CD8-positive, alpha-beta memory T cell (primary cell): ENCODE results near the gene DGKB. TPM values are rescaled to one million over a fixed set of nuclear protein-coding genes. Genes with fewer than 3 reads are reported as not detected.

Source experiments
- CTCF ChIA-PET: fragments of 350-600 bp; sonication (Branson Sonifier 250); formaldehyde crosslinking; loops from one replicate; lab custom pipeline; 2021; ENCODE audit warnings: antibody characterized with exemption; lab: Charles Lee
- POLR2A ChIA-PET: fragments of 350-600 bp; sonication (Branson Sonifier 250); formaldehyde crosslinking; loops from one replicate; lab custom pipeline; 2021; ENCODE audit warnings: antibody characterized with exemption; lab: Charles Lee
- DNase-seq, 5 donors: peaks; one replicate each; pipeline versions ENCODE4 v3.0.0 to v3.0.0-alpha.2; 2020 to 2022; ENCODE audit warnings: mixed read lengths in 1 of 5
- H3K27ac ChIP-seq: one replicate; pipeline ENCODE4 v1.7.0; 2013; ENCODE audit warnings: low read depth, mild to moderate bottlenecking, low read length, moderate library complexity
- H3K27me3 ChIP-seq: 2 replicates; pipeline ENCODE4 v1.7.0; 2013; ENCODE audit warnings: low read length, mild to moderate bottlenecking; ENCODE audit not compliant: insufficient read depth, poor library complexity, severe bottlenecking
- H3K36me3 ChIP-seq: 2 replicates; pipeline ENCODE4 v1.7.0; 2013; ENCODE audit warnings: mild to moderate bottlenecking, low read length, moderate library complexity; ENCODE audit not compliant: insufficient read depth
- H3K4me1 ChIP-seq: 2 replicates; pipeline ENCODE4 v1.7.0; 2013; ENCODE audit warnings: mild to moderate bottlenecking, low read length, moderate library complexity; ENCODE audit not compliant: insufficient read depth
- H3K4me3 ChIP-seq: 2 replicates; pipeline ENCODE4 v1.7.0; 2013; ENCODE audit warnings: mild to moderate bottlenecking, low read length
- H3K9me3 ChIP-seq: 2 replicates; pipeline ENCODE4 v1.7.0; 2013; ENCODE audit warnings: mild to moderate bottlenecking, low read length
- H3K27ac Mint-ChIP-seq, 8 donors: one replicate each; pipeline ENCODE4 v1.8.0; 2020 to 2021; ENCODE audit warnings: mixed read lengths in 8 of 8, mild to moderate bottlenecking in 6 of 8, inconsistent platforms in 3 of 8, moderate library complexity in 3 of 8
- H3K27me3 Mint-ChIP-seq, 2 donors: one replicate each; pipeline ENCODE4 v1.8.0; 2020 to 2021; ENCODE audit warnings: mixed read lengths in 2 of 2, mild to moderate bottlenecking in 1 of 2, moderate library complexity in 1 of 2
- H3K36me3 Mint-ChIP-seq, 3 donors: one replicate each; pipeline ENCODE4 v1.8.0; 2020 to 2021; ENCODE audit warnings: mixed read lengths in 3 of 3, inconsistent platforms in 1 of 3, mild to moderate bottlenecking in 1 of 3
- H3K4me1 Mint-ChIP-seq, 3 donors: one replicate each; pipeline ENCODE4 v1.8.0; 2020 to 2021; ENCODE audit warnings: mixed read lengths in 3 of 3, inconsistent platforms in 1 of 3, mild to moderate bottlenecking in 1 of 3
- H3K4me3 Mint-ChIP-seq, 7 donors: one replicate each; pipeline ENCODE4 v1.8.0; 2020 to 2021; ENCODE audit warnings: mixed read lengths in 7 of 7, mild to moderate bottlenecking in 6 of 7, moderate library complexity in 4 of 7, inconsistent platforms in 2 of 7
- H3K9me3 Mint-ChIP-seq, 5 donors: one replicate each; pipeline ENCODE4 v1.8.0; 2020 to 2022; ENCODE audit warnings: mixed read lengths in 5 of 5, mild to moderate bottlenecking in 3 of 5, moderate library complexity in 2 of 5, inconsistent platforms in 1 of 5
- polyA plus RNA-seq: library from polyadenylated mRNA; unstranded; fragments of 300-500 nt; fragmentation: Illumina TruSeq; gene quantifications from one replicate; pipeline ENCODE4 v1.2.3, GENCODE V29; 2021
- total RNA-seq, 2 experiments: library from RNA; stranded (reverse); gene quantifications; one replicate each; pipeline ENCODE4 v1.2.3, GENCODE V29; 2021

Gene DGKB
- total and polyA plus RNA-seq, 3 experiments from 2014 or later: not detected

DNA sequence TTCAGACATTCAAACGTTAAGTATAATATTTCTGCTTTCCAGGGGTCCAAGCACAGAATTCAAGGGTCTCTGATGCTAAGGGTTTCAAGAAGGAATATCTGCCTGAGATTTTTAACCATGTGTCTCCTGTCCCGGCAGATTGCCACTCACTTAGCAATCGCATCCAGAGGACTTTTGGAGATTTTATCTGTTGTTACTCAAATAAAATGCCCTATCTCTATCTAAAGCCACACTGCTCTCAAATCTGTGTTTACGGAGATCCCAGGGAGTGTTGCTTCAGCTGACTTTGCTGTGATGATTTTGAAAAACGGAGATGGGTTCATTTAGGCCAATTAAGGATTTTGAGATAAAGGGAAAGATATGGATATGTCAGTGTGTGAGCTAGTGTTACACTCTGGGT, 359.9 kb downstream of the DGKB start:
- no peak for DNase-seq
- POLR2A ChIA-PET: no interaction called here
- Histone ChIP-seq H3K27ac (no peak overlapping the region), H3K4me3 (no peak overlapping the region), H3K4me1 (no peaks in the 10 kb centered on the region), H3K9me3 (no peaks in the 10 kb centered on the region), H3K27me3 (no peaks in the 10 kb centered on the region), H3K36me3 (no peaks in the 10 kb centered on the region)
- H3K4me1 Mint-ChIP-seq: no peaks in the 10 kb centered on the region
- CTCF ChIA-PET: no interaction called here
- H3K9me3 Mint-ChIP-seq: no peaks in the 10 kb centered on the region
- no peak overlapping the region for H3K27ac Mint-ChIP-seq
- no peak overlapping the region for H3K4me3 Mint-ChIP-seq
- no peaks in the 10 kb centered on the region for H3K27me3 Mint-ChIP-seq
- no peaks in the 10 kb centered on the region for H3K36me3 Mint-ChIP-seq

- Mint-ChIP-seq H3K4me1 (peaks cover 0 to 2% (median 0%) of the 10 kb centered on the region in 3 donors), H3K36me3 (no peaks in the 10 kb centered on the region), H3K4me3 (no peak overlapping the region), H3K27ac (no peak overlapping the region), H3K9me3 (peaks cover 0 to 2% (median 0%) of the 10 kb centered on the region in 5 donors), H3K27me3 (no peaks in the 10 kb centered on the region)
- no peaks in the 10 kb centered on the region for H3K4me1 ChIP-seq
- CTCF ChIA-PET: no interaction called here
- POLR2A ChIA-PET: no interaction called here
- H3K36me3 ChIP-seq: no peaks in the 10 kb centered on the region
- no peak for DNase-seq
- no peak overlapping the region for H3K27ac ChIP-seq
- no peaks in the 10 kb centered on the region for H3K27me3 ChIP-seq
- H3K9me3 ChIP-seq: no peaks in the 10 kb centered on the region
- no peak overlapping the region for H3K4me3 ChIP-seq
These were observed 381.4 kb downstream of the DGKB start for GRCh38 chr7:14521183-14521582.

- Mint-ChIP-seq H3K4me3 (no peak overlapping the region), H3K9me3 (peaks cover 0 to 2% (median 0%) of the 10 kb centered on the region in 5 donors), H3K27me3 (no peaks in the 10 kb centered on the region), H3K4me1 (peaks cover 0 to 9% (median 0%) of the 10 kb centered on the region in 3 donors), H3K36me3 (no peaks in the 10 kb centered on the region), H3K27ac (no peak overlapping the region)
- no peak overlapping the region for H3K27ac ChIP-seq
- H3K4me3 ChIP-seq: no peak overlapping the region
- no peaks in the 10 kb centered on the region for H3K27me3 ChIP-seq
- ChIA-PET POLR2A (no interaction called here), CTCF (no interaction called here)
- no peaks in the 10 kb centered on the region for H3K4me1 ChIP-seq
- H3K9me3 ChIP-seq: no peaks in the 10 kb centered on the region
- no peaks in the 10 kb centered on the region for H3K36me3 ChIP-seq
- DNase-seq: no peak
These were observed 392.3 kb downstream of the DGKB start for GRCh38 chr7:14510268-14510667.

GRCh38 chr7:14507617-14508016, 394.9 kb downstream of the DGKB start:
- Histone ChIP-seq H3K9me3 (no peaks in the 10 kb centered on the region), H3K4me3 (no peak overlapping the region), H3K4me1 (no peaks in the 10 kb centered on the region), H3K27ac (no peak overlapping the region), H3K36me3 (no peaks in the 10 kb centered on the region), H3K27me3 (no peaks in the 10 kb centered on the region)
- Mint-ChIP-seq H3K4me1 (peaks cover 0 to 9% (median 0%) of the 10 kb centered on the region in 3 donors), H3K9me3 (peaks cover 0 to 2% (median 0%) of the 10 kb centered on the region in 5 donors), H3K27me3 (no peaks in the 10 kb centered on the region), H3K27ac (no peak overlapping the region), H3K4me3 (peak overlapping the region in 1 of 7 donors; percentile 45), H3K36me3 (no peaks in the 10 kb centered on the region)
- ChIA-PET CTCF (no interaction called here), POLR2A (no interaction called here)
- DNase-seq: no peak

- POLR2A ChIA-PET: no interaction called here
- H3K4me3 Mint-ChIP-seq: no peak overlapping the region
- H3K4me1 ChIP-seq: no peaks in the 10 kb centered on the region
- H3K27ac ChIP-seq: no peak overlapping the region
- no peak for DNase-seq
- H3K4me1 Mint-ChIP-seq: no peaks in the 10 kb centered on the region
- H3K36me3 Mint-ChIP-seq: no peaks in the 10 kb centered on the region
- no peak overlapping the region for H3K27ac Mint-ChIP-seq
- CTCF ChIA-PET: interaction anchor here (1.3 kb wide), 1 partner anchor 9 kb away, joined by 3 read pairs; no protein-coding TSS in a partner anchor
- peaks cover 0 to 7% (median 2%) of the 10 kb centered on the region in 5 donors for H3K9me3 Mint-ChIP-seq
- no peaks in the 10 kb centered on the region for H3K27me3 ChIP-seq
- H3K36me3 ChIP-seq: no peaks in the 10 kb centered on the region
- no peaks in the 10 kb centered on the region for H3K9me3 ChIP-seq
- H3K4me3 ChIP-seq: no peak overlapping the region
- H3K27me3 Mint-ChIP-seq: no peaks in the 10 kb centered on the region
These were observed 396.6 kb downstream of the DGKB start for GRCh38 chr7:14505906-14506305.

DNA sequence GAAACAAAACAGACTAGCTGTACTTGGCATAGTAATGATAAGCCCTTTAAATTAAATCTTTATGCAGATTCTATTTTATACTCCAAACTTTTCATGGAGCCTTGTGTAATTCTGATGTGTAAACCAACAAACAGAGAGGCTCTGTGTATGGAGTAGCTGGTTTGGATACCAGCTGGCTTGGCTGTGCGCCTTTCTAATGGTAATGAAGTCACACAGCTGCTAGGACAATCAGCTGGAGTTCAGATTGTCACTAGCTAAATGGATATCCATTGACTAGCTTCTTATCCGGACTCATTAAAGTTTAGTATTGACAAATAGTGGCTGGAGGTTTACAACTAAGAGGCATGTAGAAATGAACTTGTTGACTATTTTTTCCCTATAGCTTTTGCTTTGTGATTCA, 398.4 kb downstream of the DGKB start:
- Histone ChIP-seq H3K4me1 (no peaks in the 10 kb centered on the region), H3K27me3 (no peaks in the 10 kb centered on the region), H3K36me3 (no peaks in the 10 kb centered on the region), H3K27ac (no peak overlapping the region), H3K9me3 (no peaks in the 10 kb centered on the region), H3K4me3 (no peak overlapping the region)
- no peak for DNase-seq
- ChIA-PET CTCF (no interaction called here), POLR2A (no interaction called here)
- Mint-ChIP-seq H3K4me3 (no peak overlapping the region), H3K9me3 (peaks cover 0 to 10% (median 2%) of the 10 kb centered on the region in 5 donors), H3K4me1 (no peaks in the 10 kb centered on the region), H3K27me3 (no peaks in the 10 kb centered on the region), H3K27ac (no peak overlapping the region), H3K36me3 (no peaks in the 10 kb centered on the region)

- Mint-ChIP-seq H3K4me1 (no peaks in the 10 kb centered on the region), H3K9me3 (peaks cover 0 to 12% (median 2%) of the 10 kb centered on the region in 5 donors), H3K36me3 (no peaks in the 10 kb centered on the region), H3K4me3 (no peak overlapping the region), H3K27me3 (no peaks in the 10 kb centered on the region), H3K27ac (no peak overlapping the region)
- no peak for DNase-seq
- no peaks in the 10 kb centered on the region for H3K27me3 ChIP-seq
- no peaks in the 10 kb centered on the region for H3K4me1 ChIP-seq
- POLR2A ChIA-PET: no interaction called here
- H3K36me3 ChIP-seq: no peaks in the 10 kb centered on the region
- no peak overlapping the region for H3K27ac ChIP-seq
- CTCF ChIA-PET: no interaction called here
- H3K9me3 ChIP-seq: no peaks in the 10 kb centered on the region
- no peak overlapping the region for H3K4me3 ChIP-seq
These were observed 398.9 kb downstream of the DGKB start for GRCh38 chr7:14503623-14504022.

GRCh38 chr7:14501436-14501835, 401.1 kb downstream of the DGKB start:
- Histone ChIP-seq H3K36me3 (no peaks in the 10 kb centered on the region), H3K27me3 (no peaks in the 10 kb centered on the region), H3K27ac (no peak overlapping the region), H3K9me3 (no peaks in the 10 kb centered on the region), H3K4me1 (no peaks in the 10 kb centered on the region), H3K4me3 (no peak overlapping the region)
- ChIA-PET POLR2A (no interaction called here), CTCF (no interaction called here)
- no peak overlapping the region for H3K27ac Mint-ChIP-seq
- H3K36me3 Mint-ChIP-seq: no peaks in the 10 kb centered on the region
- H3K4me3 Mint-ChIP-seq: no peak overlapping the region
- H3K4me1 Mint-ChIP-seq: no peaks in the 10 kb centered on the region
- peaks cover 0 to 12% (median 2%) of the 10 kb centered on the region in 5 donors for H3K9me3 Mint-ChIP-seq
- no peaks in the 10 kb centered on the region for H3K27me3 Mint-ChIP-seq
- no peak for DNase-seq
